Activated T-cell treated with anti-CD3 and anti-CD28 coated beads, Interleukin-2, amount 50 U/mL, for 24 hours (primary cell): ENCODE measurements around the gene MTFR1L.

ENCODE experiments used
- DNase-seq: peaks from one replicate; pipeline ENCODE4 v3.0.0-alpha.2; 2020
- H3K27ac Mint-ChIP-seq: 2 replicates; pipeline ENCODE4 v1.8.0; 2020; ENCODE audit warnings: mild to moderate bottlenecking, mixed read lengths
- H3K27me3 Mint-ChIP-seq: 2 replicates; pipeline ENCODE4 v1.8.0; 2020; ENCODE audit warnings: mixed read lengths
- H3K36me3 Mint-ChIP-seq: 2 replicates; pipeline ENCODE4 v1.8.0; 2020; ENCODE audit warnings: low read depth, mixed read lengths
- H3K4me1 Mint-ChIP-seq: 2 replicates; pipeline ENCODE4 v1.8.0; 2020; ENCODE audit warnings: low read depth, mixed read lengths
- H3K4me3 Mint-ChIP-seq: 2 replicates; pipeline ENCODE4 v1.8.0; 2020; ENCODE audit warnings: mild to moderate bottlenecking, moderate library complexity, mixed read lengths
- H3K9me3 Mint-ChIP-seq: 2 replicates; pipeline ENCODE4 v1.8.0; 2020; ENCODE audit warnings: mixed read lengths

The MTFR1L gene

GRCh38 chr1:25877155-25877554 lies 57.4 kb downstream of the MTFR1L start:
- no peaks in the 10 kb centered on the region for H3K36me3 Mint-ChIP-seq
- no peaks in the 10 kb centered on the region for H3K9me3 Mint-ChIP-seq
- H3K27ac Mint-ChIP-seq = no peak overlapping the region
- H3K4me1 Mint-ChIP-seq = peaks cover 10% of the 10 kb centered on the region
- H3K4me3 Mint-ChIP-seq = no peak overlapping the region
- no peak for DNase-seq
- peaks cover 8% of the 10 kb centered on the region for H3K27me3 Mint-ChIP-seq

- no peaks in the 10 kb centered on the region for H3K9me3 Mint-ChIP-seq
- no peak for DNase-seq
- no peaks in the 10 kb centered on the region for H3K36me3 Mint-ChIP-seq
- peaks cover 8% of the 10 kb centered on the region for H3K27me3 Mint-ChIP-seq
- H3K4me1 Mint-ChIP-seq = peaks cover 10% of the 10 kb centered on the region
- no peak overlapping the region for H3K4me3 Mint-ChIP-seq
- no peak overlapping the region for H3K27ac Mint-ChIP-seq
These were observed 58.9 kb downstream of the MTFR1L start for GRCh38 chr1:25878690-25879089.

- no peak for DNase-seq
- Mint-ChIP-seq H3K4me3 (no peak overlapping the region), H3K27ac (no peak overlapping the region), H3K9me3 (no peaks in the 10 kb centered on the region), H3K4me1 (peaks cover 8% of the 10 kb centered on the region), H3K27me3 (peaks cover 8% of the 10 kb centered on the region), H3K36me3 (no peaks in the 10 kb centered on the region)
These were observed 59.9 kb downstream of the MTFR1L start for GRCh38 chr1:25879675-25880074.

DNA sequence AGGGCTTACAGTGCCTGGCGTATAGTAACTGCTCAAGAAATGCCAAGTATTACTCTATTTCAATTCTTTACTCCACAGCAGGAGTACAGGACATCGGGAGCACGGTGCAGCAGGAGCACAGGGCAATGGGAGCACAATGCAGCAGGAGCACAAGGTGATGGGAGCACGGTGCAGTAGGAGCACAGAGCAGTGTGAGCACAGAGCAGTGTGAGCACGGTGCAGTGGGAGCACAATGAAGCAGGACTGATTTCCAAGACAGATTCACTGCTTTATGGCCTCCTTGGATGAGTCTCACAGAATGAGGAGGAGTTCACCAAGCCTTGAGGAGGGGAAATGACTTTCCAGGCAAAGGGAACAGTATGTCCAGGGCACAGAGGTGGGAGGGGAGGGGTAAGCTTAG lies 60.8 kb downstream of the MTFR1L start:
- no peak for DNase-seq
- no peaks in the 10 kb centered on the region for H3K9me3 Mint-ChIP-seq
- H3K4me1 Mint-ChIP-seq = peaks cover 3% of the 10 kb centered on the region
- no peaks in the 10 kb centered on the region for H3K36me3 Mint-ChIP-seq
- H3K4me3 Mint-ChIP-seq = no peak overlapping the region
- no peak overlapping the region for H3K27ac Mint-ChIP-seq
- H3K27me3 Mint-ChIP-seq = peaks cover 8% of the 10 kb centered on the region

GRCh38 chr1:25881266-25881665 lies 61.5 kb downstream of the MTFR1L start:
- no peak for DNase-seq
- Mint-ChIP-seq H3K36me3 (no peaks in the 10 kb centered on the region), H3K4me1 (no peaks in the 10 kb centered on the region), H3K27ac (no peak overlapping the region), H3K27me3 (peaks cover 5% of the 10 kb centered on the region), H3K4me3 (no peak overlapping the region), H3K9me3 (no peaks in the 10 kb centered on the region)
